ENCODE measurements around the gene ZFYVE16.
"Not testable (repeated sequence)": the region's sequence is repeated elsewhere in the genome, so short reads cannot be mapped to it uniquely, and the experiment has no call there.

Gene ZFYVE16

DNA sequence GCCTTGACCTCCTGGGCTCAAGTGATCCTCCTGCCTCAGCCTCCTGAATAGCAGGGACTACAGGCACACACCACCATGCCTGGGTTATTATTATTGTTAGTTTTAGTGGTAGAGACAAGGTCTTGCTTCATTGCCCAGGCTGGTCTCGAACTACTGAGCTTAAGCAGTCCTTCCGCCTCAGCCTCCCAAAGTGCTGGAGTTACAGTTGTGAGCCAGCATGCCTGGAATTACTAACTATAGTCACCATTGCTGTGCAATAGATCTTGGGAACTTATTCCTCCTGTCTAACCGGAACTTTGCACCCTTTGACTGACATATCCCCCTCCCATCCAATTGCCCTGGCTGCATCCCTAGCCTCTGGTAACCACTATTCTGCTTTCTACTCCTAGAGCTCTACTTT is 83.4 kb downstream of the ZFYVE16 start:
- DNase-seq = no peak

DNA sequence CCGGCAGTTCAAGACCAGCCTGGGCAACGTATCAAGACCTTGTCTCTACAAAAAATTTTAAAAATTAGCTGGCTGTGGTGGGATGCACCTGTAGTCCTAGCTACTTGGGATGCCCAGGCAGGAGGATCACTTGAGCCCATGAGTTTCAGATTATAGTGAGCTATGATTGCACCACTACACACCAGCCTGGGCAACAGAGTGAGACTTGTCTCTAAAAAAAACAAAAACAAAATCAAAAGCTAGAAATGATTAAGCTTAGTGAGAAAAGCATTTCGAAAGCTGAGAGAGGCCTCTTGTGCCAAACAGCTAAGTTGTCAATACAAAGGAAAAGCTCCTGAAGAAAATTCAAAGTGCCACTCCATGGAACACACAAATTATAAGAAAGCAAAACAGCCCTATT is 84.9 kb downstream of the ZFYVE16 start:
- DNase-seq = no peak

DNA sequence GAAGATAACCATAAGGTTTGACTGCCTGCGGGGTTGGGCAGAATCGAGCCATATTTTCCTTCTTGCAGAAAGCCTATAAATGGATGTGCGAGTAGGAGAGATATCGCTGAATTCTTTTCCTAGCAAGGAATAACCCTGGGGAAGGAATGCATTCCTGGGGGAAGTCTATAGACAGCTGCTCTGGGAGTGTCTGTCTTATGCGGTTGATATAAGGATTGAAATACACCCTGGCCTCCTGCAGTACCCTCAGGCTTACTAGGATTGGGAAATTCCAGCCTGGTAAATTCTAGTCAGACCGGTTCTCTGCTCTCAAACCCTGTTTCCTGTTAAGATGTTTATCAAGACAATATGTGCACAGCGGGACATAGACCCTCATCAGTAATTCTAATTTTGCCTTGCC is 85.6 kb downstream of the ZFYVE16 start:
- DNase-seq = not testable (repeated sequence)

DNA sequence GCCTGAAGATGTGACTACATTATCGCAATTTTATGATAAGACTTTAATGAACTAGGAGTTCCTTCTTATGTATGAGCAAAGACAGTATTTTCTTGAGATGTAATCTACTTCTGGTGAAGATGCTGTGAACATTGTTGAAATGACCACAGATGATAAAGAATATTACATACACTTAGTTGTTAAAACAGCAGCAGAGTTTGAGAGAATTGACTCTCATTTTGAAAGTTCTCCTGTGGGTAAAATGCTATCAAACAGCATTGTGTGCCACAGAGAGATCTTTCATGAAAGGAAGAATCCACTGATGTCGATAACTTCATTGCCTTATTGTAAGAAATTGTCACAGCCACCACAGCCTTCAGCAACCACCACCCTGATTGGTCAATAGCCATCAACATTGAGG is 88.0 kb downstream of the ZFYVE16 start:
- DNase-seq = no peak

DNA sequence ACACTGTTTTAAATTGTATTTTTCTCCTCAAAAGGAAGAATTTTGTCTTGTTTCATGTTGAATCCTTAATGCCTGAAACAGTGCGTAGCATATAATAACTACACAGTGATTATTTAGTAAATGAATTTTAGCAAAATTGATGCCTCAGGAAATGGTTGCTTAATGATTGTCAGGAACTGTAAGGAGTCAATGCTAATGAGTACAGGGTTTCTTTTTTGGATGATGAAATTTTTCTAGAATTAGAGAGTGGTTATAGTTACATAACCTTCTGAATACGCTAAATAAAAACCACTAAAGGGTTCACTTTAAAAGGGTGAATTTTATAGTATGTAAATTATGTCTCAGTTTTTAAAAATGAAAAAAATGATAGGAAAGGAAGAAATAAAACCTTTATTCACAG is 94.9 kb downstream of the ZFYVE16 start:
- no peak for DNase-seq

DNA sequence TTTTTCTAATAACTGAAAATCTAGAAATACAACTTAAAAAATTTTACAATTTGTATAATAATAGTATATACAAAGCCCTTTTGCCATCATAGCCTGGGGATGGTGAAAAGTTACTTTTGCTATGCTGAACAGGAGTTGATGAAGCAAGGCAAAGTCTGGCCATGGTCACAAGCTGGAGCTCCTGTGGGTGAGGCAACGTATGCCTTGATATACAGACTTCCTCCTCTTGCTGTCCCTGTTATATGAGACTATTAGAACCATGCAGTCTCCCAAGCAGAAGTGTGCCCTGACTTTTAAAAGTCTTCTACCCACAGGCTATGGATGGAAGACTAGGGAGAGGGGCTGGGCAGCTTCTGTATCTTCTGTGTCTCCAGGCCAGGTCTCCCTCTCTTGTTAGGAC is 95.8 kb downstream of the ZFYVE16 start:
- DNase-seq = no peak

DNA sequence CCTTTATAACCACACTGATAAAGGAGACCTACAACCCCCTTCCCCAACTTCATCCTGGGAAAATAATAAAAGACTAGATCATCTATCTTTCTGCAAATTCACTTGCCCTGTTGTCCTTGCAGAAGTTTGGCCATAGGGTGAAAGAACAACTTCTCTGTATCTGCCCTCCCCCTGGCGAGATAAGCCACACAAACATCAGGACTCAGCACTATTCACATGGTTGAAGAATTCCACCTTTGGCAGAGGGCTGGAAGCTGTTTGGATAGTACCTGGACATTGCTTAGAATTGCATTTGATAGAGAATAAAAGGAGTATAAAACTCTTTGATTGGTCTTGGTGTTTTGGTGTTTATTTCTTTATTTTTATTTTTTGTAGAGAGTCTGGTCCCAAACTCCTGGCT is 97.0 kb downstream of the ZFYVE16 start:
- DNase-seq = no peak

DNA sequence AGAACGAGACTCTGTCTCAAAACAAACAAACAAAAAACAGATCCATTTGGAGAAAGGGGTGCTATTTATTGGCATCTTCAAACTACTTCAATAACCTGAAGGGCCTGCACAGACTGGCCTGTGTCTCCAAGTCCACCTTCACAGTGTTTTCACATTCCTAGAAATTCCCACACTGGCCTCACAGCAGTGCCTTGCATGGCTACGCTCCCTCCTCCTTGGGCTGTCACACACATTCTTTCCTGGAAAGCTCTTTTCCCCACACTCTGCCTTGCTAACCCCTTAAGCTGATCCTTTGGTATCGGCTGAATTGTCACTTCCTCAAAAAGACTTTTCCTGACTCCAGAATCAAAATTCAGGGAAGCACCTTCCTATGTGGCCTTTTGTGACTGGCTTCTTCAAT is 99.8 kb downstream of the ZFYVE16 start:
- DNase-seq = no peak

DNA sequence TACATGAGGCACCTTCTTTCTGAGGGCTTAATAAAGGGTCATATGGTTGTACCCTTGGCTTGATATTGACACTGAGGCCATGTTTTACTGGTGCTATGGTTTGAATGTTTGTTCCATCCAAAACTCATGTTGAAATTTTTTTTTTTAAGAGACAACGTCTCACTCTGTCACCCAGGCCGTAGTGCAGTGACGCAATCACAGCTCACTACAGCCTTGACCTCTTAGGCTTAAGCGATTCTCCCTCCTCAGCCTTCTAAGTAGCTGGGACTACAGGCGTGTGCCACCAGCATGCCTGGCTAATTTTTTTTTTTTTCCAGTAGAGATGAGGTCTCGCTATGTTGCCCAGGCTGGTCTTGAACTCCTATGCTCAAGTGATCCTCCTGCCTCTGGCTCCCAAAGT is 101.0 kb downstream of the ZFYVE16 start:
- no peak for DNase-seq

DNA sequence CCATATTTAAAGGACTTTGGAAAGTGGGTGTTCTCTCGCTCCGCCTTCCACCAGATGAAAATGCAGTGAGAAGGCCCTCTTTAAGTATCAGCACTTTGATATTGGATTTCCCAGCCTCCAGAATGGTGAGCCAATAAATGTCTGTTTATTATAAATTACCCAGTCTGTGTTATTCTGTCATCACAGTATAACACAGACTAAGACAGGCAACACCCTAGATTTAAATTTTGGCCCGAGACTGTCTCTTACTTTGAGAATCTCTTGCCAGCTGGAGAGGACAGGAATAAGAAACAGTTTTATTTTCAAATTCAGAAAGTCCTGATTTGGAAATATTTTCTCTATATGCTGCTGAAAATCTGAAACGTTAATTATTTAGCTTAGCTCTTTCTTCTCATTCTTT is 101.5 kb downstream of the ZFYVE16 start:
- no peak for DNase-seq

DNA sequence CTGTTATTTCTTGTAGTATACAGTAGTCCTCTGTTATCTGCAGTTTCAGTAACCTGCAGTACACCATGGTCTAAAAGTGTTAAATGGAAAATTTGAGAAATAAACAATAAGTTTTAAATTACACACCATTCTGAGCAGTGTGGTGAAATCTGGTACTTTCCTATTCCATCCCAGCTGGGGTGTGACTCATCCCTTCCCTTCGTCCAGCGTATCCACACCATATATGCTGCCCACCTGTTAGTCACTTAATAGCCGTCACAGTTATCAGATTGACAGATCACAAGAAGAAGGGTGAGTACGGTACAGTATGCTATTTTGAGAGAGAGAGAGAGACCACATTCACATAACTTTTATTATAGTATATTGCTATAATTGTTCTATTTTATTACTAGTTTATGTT is 109.0 kb downstream of the ZFYVE16 start:
- no peak for DNase-seq
